Tibial artery (tissue), 4 donors: ENCODE measurements around the gene VPS52.

ENCODE experiments used
- DNase-seq, 2 donors: peaks; one replicate each; pipeline ENCODE4 v3.0.0-alpha.2; 2019
- H3K27ac ChIP-seq, 2 donors: fragments of 200-600 bp; sonication (generic) in 1 of 2; 1 replicate in 1 of 2; 2 replicates in 1 of 2; pipeline ENCODE4 v1.5.1; 2018 to 2019; ENCODE audit warnings: mild to moderate bottlenecking in 1 of 2
- H3K27me3 ChIP-seq, 2 donors: fragments of 200-600 bp; sonication (generic) in 1 of 2; one replicate each; pipeline versions ENCODE4 v1.5.1 to v1.6.0; 2016 to 2019
- H3K36me3 ChIP-seq, 3 donors: fragments of 200-600 bp; sonication (generic) in 2 of 3; one replicate each; pipeline ENCODE4 v1.5.1; 2016 to 2019; ENCODE audit warnings: mild to moderate bottlenecking in 2 of 3
- H3K4me1 ChIP-seq, 4 donors: fragments of 200-600 bp; sonication (generic) in 2 of 4; 1 replicate in 3 of 4; 2 replicates in 1 of 4; pipeline ENCODE4 v1.5.1; 2016 to 2019
- H3K4me3 ChIP-seq, 2 donors: fragments of 200-600 bp; sonication (generic) in 1 of 2; 1 replicate in 1 of 2; 2 replicates in 1 of 2; pipeline ENCODE4 v1.5.1; 2018 to 2019; ENCODE audit warnings: mild to moderate bottlenecking in 2 of 2
- H3K9me3 ChIP-seq, 3 donors: fragments of 200-600 bp; sonication (generic) in 1 of 3; one replicate each; pipeline ENCODE4 v1.5.1; 2016 to 2019
- intact Hi-C: fragments of 100-400 bp; cut with DNase I; formaldehyde crosslinking; loops from one replicate; pipeline ENCODE4 v1.15.0; 2023; ENCODE audit warnings: low total_unique reads
- TF ChIP-seq, protein P1 (sequence below), 2 experiments: fragments of 200-600 bp in 1 of 2; fragments of 450-650 bp in 1 of 2; IDR thresholded peaks; one replicate each; pipeline ENCODE4 v1.5.1; 2017 to 2019; ENCODE audit warnings: antibody characterized with exemption in 2 of 2, mild to moderate bottlenecking in 1 of 2, moderate library complexity in 1 of 2

VPS52 gene

DNA sequence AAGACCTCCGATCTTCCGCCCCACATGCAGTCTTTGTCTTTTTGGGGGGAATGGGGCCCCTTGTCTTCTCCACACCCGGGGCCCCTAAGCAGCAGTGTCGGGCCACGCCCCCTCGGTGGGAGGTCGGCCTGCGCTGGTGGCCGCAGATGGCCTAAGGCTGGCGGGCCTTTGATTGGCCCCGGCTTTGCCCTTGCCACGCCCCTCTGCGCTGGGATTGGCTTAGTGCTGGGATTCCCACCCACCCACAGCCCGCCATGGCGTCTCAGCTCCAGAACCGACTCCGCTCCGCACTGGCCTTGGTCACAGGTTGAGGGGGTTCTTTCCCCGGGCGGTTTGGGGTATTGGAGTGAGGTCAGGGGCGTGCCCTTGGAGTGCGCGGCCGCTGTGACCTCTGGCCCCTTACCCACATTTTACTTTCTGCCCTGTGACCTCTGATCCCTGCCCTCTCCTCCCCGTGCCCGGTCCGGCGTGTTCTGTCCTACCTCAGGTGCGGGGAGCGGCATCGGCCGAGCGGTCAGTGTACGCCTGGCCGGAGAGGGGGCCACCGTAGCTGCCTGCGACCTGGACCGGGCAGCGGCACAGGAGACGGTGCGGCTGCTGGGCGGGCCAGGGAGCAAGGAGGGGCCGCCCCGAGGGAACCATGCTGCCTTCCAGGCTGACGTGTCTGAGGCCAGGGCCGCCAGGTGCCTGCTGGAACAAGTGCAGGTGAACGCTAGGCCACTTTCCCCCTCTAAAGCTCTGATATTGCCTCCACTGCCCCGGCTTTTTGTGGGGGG is 67.1 kb downstream of the VPS52 start, which contains the start of gene HSD17B8:
HSD17B8 (plus strand) TSS at position 241 of the 776 bp plus-strand sequence; CDS start at position 255, 14 bp downstream.
- DNase-seq: peak; percentile 95 to 96
- Histone ChIP-seq H3K27me3 (no peaks in the 10 kb centered on the region), H3K27ac (peak within 1 kb of the TSS; percentile 51 to 60), H3K36me3 (peaks cover 17 to 24% (median 23%) of the 10 kb centered on the region in 3 donors), H3K4me1 (peaks cover 0 to 59% (median 51%) of the 10 kb centered on the region in 4 donors), H3K4me3 (peak within 1 kb of the TSS; percentile 63 to 71), H3K9me3 (no peaks in the 10 kb centered on the region)
- intact Hi-C loops: loop anchor here (5.0 kb wide), 1 partner anchor 307 kb away; no protein-coding TSS in a partner anchor
- TF ChIP-seq, protein P1, sequence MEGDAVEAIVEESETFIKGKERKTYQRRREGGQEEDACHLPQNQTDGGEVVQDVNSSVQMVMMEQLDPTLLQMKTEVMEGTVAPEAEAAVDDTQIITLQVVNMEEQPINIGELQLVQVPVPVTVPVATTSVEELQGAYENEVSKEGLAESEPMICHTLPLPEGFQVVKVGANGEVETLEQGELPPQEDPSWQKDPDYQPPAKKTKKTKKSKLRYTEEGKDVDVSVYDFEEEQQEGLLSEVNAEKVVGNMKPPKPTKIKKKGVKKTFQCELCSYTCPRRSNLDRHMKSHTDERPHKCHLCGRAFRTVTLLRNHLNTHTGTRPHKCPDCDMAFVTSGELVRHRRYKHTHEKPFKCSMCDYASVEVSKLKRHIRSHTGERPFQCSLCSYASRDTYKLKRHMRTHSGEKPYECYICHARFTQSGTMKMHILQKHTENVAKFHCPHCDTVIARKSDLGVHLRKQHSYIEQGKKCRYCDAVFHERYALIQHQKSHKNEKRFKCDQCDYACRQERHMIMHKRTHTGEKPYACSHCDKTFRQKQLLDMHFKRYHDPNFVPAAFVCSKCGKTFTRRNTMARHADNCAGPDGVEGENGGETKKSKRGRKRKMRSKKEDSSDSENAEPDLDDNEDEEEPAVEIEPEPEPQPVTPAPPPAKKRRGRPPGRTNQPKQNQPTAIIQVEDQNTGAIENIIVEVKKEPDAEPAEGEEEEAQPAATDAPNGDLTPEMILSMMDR (IDR thresholded peaks at IDR 0.05): no peak

DNA sequence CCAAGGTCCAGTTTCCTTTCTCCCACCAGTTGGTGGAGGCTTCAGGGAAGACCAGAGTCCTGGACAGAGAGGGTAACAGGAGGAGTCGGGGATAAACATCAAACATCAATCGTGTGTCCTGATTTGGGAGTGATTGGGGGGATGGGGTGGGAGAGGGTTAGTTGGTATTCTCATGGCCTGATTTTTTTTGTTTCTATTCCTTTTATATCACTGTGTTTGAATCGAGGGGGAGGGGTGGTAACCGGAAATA is 67.6 kb downstream of the VPS52 start:
- peaks cover 17 to 22% (median 20%) of the 10 kb centered on the region in 3 donors for H3K36me3 ChIP-seq
- no peak overlapping the region for H3K27ac ChIP-seq
- intact Hi-C loops: loop anchor here (5.0 kb wide), 1 partner anchor 307 kb away; no protein-coding TSS in a partner anchor
- H3K27me3 ChIP-seq: no peaks in the 10 kb centered on the region
- peak overlapping the region; percentile 63 to 71 for H3K4me3 ChIP-seq
- peaks cover 0 to 64% (median 56%) of the 10 kb centered on the region in 4 donors for H3K4me1 ChIP-seq
- TF ChIP-seq, protein P1 (IDR thresholded peaks at IDR 0.05): no peak
- no peaks in the 10 kb centered on the region for H3K9me3 ChIP-seq
- DNase-seq: no peak

DNA sequence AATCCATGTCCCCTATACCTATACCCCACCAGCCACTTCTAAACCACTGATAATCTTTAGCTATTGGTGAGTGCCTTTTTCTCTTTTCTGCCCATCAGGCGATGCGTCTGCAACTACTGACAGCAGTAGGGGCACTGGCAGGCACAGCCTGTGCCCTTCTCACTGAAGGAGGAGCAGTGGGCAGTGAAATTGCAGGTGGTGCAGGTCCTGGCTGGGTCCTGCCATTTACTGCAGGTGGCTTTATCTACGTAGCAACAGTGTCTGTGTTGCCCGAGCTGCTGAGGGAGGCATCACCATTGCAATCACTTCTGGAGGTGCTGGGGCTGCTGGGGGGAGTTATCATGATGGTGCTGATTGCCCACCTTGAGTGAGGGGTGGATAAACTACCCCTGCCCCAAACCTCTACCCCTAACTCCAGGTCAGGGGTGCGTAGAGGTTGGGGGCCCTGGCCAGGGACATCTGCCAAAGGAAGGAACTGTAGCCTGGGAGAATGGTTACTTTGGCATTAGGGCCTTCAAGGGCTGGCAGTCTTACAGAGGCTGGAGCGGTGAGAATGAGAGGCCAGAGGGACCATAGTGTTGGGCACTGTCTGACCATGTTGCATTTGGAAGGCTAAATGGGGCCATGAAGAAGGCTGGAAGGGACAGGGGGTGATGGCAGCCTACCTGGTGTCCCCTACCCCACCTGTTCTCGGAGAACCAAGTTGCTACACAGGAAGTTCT is 68.1 kb downstream of the VPS52 start:
- intact Hi-C loops: loop anchor here (5.0 kb wide), 1 partner anchor 306 kb away; no protein-coding TSS in a partner anchor
- TF ChIP-seq, protein P1 (IDR thresholded peaks at IDR 0.05): no peak
- peaks cover 17 to 22% (median 20%) of the 10 kb centered on the region in 3 donors for H3K36me3 ChIP-seq
- H3K27me3 ChIP-seq: no peaks in the 10 kb centered on the region
- no peak overlapping the region for H3K27ac ChIP-seq
- H3K4me3 ChIP-seq: no peak overlapping the region
- H3K4me1 ChIP-seq: peaks cover 0 to 65% (median 57%) of the 10 kb centered on the region in 4 donors
- no peaks in the 10 kb centered on the region for H3K9me3 ChIP-seq
- peak in 1 of 2 donors; percentile 47 for DNase-seq

DNA sequence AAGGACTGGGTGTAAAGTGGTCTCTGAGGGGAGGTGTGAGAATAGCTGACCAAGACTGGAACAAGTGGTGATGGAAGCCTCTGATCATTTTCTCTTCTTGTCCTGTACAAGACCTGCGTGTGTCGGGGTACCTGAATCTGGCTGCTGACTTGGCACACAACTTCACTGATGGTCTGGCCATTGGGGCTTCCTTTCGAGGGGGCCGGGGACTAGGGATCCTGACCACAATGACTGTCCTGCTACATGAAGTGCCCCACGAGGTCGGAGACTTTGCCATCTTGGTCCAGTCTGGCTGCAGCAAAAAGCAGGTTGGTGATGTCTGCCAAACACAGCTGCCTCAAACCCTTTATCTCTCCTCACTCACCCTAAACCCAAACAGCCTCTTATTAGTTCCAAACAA is 68.9 kb downstream of the VPS52 start:
- Histone ChIP-seq H3K4me3 (no peak overlapping the region), H3K27ac (no peak overlapping the region), H3K4me1 (peaks cover 0 to 73% (median 64%) of the 10 kb centered on the region in 4 donors), H3K36me3 (peaks cover 17 to 25% (median 22%) of the 10 kb centered on the region in 3 donors), H3K9me3 (no peaks in the 10 kb centered on the region), H3K27me3 (no peaks in the 10 kb centered on the region)
- intact Hi-C loops: loop anchor here (5.0 kb wide), 1 partner anchor 305 kb away; no protein-coding TSS in a partner anchor
- DNase-seq: peak in 1 of 2 donors; percentile 48
- TF ChIP-seq, protein P1 (IDR thresholded peaks at IDR 0.05): no peak

DNA sequence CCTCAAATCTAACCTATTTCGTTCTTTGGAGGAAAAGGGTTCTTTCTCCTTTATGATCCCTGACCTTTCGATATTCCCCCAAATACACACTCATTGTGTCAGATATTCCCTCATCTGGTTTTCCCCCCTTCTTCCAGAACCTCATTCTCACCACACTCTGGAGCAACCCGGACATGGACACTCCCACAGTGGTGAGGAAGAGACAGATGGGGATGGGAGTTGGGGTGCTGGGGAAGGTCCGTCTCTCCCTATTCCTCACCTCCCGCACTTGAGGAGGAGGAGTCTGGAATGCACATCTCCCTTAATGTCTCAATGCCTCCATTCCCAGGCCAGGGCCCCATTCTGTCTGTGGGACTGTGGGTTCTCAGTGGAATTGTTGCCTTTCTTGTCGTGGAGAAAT is 69.7 kb downstream of the VPS52 start:
- Histone ChIP-seq H3K36me3 (peaks cover 17 to 34% (median 23%) of the 10 kb centered on the region in 3 donors), H3K27ac (peak overlapping the region in 1 of 2 donors; percentile 93), H3K27me3 (no peaks in the 10 kb centered on the region), H3K9me3 (no peaks in the 10 kb centered on the region), H3K4me3 (peak overlapping the region; percentile 80 to 95), H3K4me1 (peaks cover 0 to 72% (median 60%) of the 10 kb centered on the region in 4 donors)
- no peak for DNase-seq
- intact Hi-C loops: loop anchor here (5.0 kb wide), 1 partner anchor 305 kb away; no protein-coding TSS in a partner anchor
- TF ChIP-seq, protein P1 (IDR thresholded peaks at IDR 0.05): no peak
